Stimulated activated effector memory CD8-positive, alpha-beta T cell treated with anti-CD3 and anti-CD28 coated beads, Interleukin-12 subunit alpha, Interleukin-12 subunit beta, amount 100 ng/mL, for 72 hours (primary cell): ENCODE measurements around the gene ZBED1.
"Not testable (repeated sequence)": the region's sequence is repeated elsewhere in the genome, so short reads cannot be mapped to it uniquely, and the experiment has no call there.

Experiments used
- ATAC-seq: fragments of 150-1000 bp; cut with Tn5 transposase; 2 replicates; pipeline ENCODE4 v1.10.0; 2021
- DNase-seq, 2 donors: peaks; one replicate each; pipeline ENCODE4 v3.0.0; 2021 to 2022; ENCODE audit warnings: low spot score in 2 of 2
- H3K27ac Mint-ChIP-seq: one replicate; pipeline ENCODE4 v1.8.0; 2022; ENCODE audit warnings: mild to moderate bottlenecking, mixed read lengths
- H3K36me3 Mint-ChIP-seq: one replicate; pipeline ENCODE4 v1.8.0; 2022; ENCODE audit warnings: mild to moderate bottlenecking, mixed read lengths
- H3K4me1 Mint-ChIP-seq: one replicate; pipeline ENCODE4 v1.8.0; 2022; ENCODE audit warnings: mixed read lengths
- H3K4me3 Mint-ChIP-seq: one replicate; pipeline ENCODE4 v1.8.0; 2022; ENCODE audit warnings: mild to moderate bottlenecking, mixed read lengths
- H3K9me3 Mint-ChIP-seq: one replicate; pipeline ENCODE4 v1.8.0; 2022; ENCODE audit warnings: mixed read lengths

ZBED1 gene

GRCh38 chrX:2490634-2491033, 10.1 kb downstream of the ZBED1 start:
- peaks cover 60% of the 10 kb centered on the region for H3K36me3 Mint-ChIP-seq
- no peaks in the 10 kb centered on the region for H3K9me3 Mint-ChIP-seq
- no peak overlapping the region for H3K4me3 Mint-ChIP-seq
- peaks cover 13% of the 10 kb centered on the region for H3K4me1 Mint-ChIP-seq
- no peak for ATAC-seq
- DNase-seq = no peak
- H3K27ac Mint-ChIP-seq = no peak overlapping the region

GRCh38 chrX:2489446-2490445, 11.0 kb downstream of the ZBED1 start:
- H3K4me3 Mint-ChIP-seq = no peak overlapping the region
- no peak overlapping the region for H3K27ac Mint-ChIP-seq
- peaks cover 13% of the 10 kb centered on the region for H3K4me1 Mint-ChIP-seq
- ATAC-seq (no peak), DNase-seq (no peak)
- no peaks in the 10 kb centered on the region for H3K9me3 Mint-ChIP-seq
- H3K36me3 Mint-ChIP-seq = peaks cover 60% of the 10 kb centered on the region

DNA sequence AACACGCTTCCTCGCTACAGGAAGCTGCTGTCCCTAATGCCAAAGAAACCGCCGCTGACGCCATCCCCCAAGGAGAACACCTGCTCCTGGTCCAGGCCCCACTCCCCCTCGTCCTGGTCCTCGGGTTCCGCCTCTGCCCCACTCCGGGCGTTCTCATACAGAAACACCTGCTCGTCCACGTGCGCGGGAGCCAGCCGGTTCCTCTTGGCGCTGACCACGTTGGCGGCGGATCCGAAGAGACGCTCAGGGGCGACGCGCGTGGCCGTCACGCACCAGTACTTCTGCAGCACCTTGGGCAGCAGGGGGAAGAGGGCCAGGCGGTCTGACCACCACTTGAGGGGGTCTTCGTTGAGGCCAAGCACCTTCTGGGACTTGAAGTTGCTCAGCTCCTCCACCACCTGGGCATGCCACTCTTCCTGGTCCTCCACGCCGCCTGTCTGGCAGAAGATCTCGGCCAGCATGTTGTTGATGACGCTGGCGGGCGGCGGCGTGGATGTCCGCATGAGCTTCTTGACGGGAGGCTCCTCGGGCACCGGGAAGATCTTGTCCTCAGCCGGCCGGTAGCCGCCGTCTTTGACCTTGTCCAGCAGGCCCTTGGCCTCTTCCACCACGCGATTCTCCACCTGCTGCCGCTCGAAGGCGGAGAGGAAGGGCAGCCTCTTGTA, 12.0 kb downstream of the ZBED1 start:
- Mint-ChIP-seq H3K27ac (no peak overlapping the region), H3K9me3 (no peaks in the 10 kb centered on the region), H3K4me3 (no peak overlapping the region), H3K4me1 (peaks cover 13% of the 10 kb centered on the region), H3K36me3 (peaks cover 68% of the 10 kb centered on the region)
- no peak for ATAC-seq
- DNase-seq = no peak

GRCh38 chrX:2487366-2487765, 13.4 kb downstream of the ZBED1 start:
- no peak overlapping the region for H3K4me3 Mint-ChIP-seq
- H3K4me1 Mint-ChIP-seq = peaks cover 10% of the 10 kb centered on the region
- no peak for ATAC-seq
- no peaks in the 10 kb centered on the region for H3K9me3 Mint-ChIP-seq
- H3K27ac Mint-ChIP-seq = no peak overlapping the region
- H3K36me3 Mint-ChIP-seq = peaks cover 68% of the 10 kb centered on the region
- no peak for DNase-seq

DNA sequence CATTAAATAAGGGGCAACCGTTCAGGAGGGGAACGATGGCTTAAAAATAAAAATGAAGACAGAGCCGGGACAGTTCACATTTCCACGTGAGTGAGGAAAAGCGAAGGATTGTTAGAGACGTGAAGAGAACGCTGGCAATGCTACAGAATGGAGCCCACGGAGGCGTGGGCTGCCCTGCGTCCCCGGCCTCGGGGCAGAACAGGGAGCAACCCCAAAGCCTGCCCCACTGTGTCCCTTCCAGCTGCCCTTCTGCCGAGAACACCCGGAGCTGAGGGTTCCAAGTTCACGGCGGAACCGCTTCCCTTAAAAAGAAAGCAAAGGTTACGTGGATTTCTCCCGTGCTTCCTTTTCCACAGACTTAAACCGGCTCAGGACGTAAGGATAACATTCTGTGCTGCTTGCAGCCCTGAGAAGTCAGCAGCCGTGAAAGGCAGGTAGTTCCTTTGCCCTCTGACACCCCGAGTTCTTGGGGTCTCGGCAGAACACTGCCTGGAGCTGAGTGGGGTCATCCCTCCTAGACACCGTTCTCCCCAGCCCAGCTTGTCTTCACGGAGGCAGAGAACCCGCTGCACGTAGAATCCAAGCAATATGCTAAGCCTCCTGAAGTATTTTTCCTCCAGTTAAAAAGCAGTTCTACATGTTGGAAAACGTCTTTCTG, 14.2 kb downstream of the ZBED1 start:
- DNase-seq (no peak), ATAC-seq (no peak)
- Mint-ChIP-seq H3K9me3 (no peaks in the 10 kb centered on the region), H3K4me3 (no peak overlapping the region), H3K4me1 (peaks cover 6% of the 10 kb centered on the region), H3K36me3 (peaks cover 68% of the 10 kb centered on the region), H3K27ac (no peak overlapping the region)

DNA sequence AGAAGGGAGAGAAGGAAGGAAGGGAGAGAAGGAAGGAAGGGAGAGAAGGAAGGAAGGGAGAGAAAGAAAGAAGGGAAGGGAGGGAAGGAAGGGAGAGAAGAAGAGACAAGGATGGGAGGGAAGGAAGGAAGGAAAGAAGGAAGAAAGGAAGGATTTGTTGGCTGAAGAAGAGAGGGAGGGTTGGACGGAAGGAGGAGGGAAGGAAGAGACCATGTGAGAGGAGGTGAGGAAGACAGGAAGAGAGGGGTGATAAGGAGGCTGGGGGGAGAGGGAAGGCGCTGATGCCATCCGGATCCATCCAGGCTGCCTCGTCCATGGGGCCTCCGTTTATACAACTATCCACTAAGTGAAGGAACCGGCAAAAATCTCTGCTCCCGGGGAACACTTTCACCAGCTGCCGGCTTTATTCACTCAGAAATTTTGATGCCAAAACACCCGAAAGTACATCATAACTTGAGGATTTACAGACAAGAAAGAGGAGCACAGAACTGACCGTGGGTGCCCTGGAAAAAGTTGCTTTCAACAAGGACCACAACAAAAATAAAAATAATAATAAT, 14.9 kb downstream of the ZBED1 start:
- peak overlapping the region; percentile 78 for H3K27ac Mint-ChIP-seq
- ATAC-seq (no peak), DNase-seq (no peak)
- H3K4me1 Mint-ChIP-seq = peaks cover 6% of the 10 kb centered on the region
- peaks cover 62% of the 10 kb centered on the region for H3K36me3 Mint-ChIP-seq
- H3K4me3 Mint-ChIP-seq = no peak overlapping the region
- H3K9me3 Mint-ChIP-seq = no peaks in the 10 kb centered on the region

DNA sequence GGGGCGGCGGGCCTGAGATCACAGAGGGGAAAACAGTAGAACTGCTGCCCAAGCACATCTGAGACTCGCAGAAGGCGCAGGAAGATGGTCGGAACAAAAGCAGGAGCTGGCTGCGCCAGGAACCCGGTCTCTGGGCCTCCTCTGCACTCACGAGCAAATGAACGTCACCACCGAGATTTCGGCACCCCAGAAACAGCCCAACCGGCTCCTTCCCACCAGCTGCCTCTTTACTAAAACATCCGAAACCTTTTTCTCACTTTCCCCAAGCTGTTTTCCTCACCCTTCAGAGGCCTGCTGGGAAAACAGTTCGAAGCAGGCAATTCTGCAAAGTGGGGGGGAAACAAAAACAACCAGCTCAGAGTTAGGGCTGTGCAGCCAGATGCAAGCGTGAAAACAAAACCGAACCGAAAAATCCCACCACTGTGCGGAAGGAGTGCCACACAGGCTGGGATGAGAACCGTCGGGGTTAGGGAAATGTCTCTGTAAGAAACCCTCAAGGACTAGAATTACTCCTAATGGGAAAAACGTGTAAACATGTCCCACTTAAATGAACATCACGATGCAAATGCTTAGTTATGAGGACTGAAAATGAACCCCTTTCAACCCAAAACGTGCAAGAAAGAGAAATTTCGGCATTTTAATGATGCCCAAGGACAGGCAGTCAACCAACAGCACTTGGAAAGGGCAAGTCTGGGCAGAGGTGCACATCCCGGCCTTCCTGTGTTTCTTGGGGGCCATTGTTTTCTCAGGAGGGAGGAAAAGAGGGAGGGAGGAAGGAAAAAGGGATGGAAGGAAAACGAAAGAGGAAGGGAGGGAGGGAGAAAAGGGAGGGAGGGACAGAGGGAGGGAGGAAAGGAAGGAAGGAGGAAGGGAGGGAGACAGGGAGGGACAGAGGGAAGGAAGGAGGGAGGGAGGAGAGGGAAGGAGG, 15.8 kb downstream of the ZBED1 start:
- ATAC-seq = no peak
- peak overlapping the region; percentile 78 for H3K27ac Mint-ChIP-seq

DNA sequence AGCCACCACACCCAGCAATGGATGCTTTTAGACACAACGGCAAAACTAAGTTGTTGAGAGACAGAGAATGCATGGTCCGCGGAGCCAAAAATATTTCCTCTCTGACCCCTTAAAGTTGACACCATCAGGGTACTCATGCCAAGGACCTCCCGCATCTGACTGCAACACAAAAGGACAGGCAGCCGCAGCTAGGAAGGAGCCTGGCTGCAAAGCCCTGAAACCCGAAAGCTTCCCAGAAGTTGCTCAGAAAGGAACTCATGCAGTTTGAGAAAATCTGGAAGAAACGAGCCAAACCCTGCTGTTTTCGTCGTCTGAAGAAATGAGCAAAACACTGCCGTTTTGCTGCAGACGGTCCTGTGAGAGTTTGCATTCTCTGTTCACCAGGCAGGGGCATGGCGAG, 16.5 kb downstream of the ZBED1 start:
- H3K4me3 Mint-ChIP-seq = no peak overlapping the region
- no peak overlapping the region for H3K27ac Mint-ChIP-seq
- DNase-seq = no peak
- H3K36me3 Mint-ChIP-seq = peaks cover 46% of the 10 kb centered on the region
- H3K4me1 Mint-ChIP-seq = peaks cover 6% of the 10 kb centered on the region
- no peak for ATAC-seq
- H3K9me3 Mint-ChIP-seq = no peaks in the 10 kb centered on the region

More for the DNA sequence above, 15.8 kb downstream of the ZBED1 start:
- Mint-ChIP-seq H3K9me3 (no peaks in the 10 kb centered on the region), H3K36me3 (peaks cover 53% of the 10 kb centered on the region), H3K4me1 (peaks cover 6% of the 10 kb centered on the region), H3K4me3 (no peak overlapping the region)
- DNase-seq = no peak

DNA sequence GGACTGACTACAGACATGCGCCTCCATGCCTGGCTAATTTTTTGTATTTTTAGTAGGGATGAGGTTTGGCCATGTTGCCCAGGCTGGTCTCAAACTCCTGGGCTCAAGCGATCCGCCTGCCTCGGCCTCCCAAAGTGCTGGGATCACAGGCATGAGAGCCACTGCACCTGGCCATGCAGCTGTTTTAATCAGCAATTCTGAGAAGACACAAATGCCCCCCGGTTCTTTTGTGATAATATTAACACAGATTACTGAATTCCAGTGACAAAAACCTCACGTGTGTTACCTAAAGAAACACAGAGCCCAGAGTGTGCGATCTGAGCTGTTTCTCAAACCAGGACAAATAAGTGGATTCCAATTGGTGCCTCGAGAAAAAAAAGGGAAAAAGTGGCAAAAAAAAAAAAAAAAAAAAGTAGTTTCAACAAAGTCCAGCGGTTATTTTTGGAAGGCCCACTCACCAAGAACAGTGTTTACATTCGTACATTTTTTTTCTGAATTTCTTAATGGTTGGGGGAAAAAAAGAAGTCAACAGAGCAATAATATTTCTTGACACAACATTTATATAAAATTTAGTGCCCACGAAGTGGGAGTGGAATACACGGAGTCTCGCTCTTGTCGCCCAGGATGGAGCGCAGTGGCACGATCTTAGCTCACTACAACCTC, 17.2 kb downstream of the ZBED1 start:
- DNase-seq = no peak
- peak overlapping the region; percentile 52 for H3K27ac Mint-ChIP-seq
- H3K36me3 Mint-ChIP-seq = peaks cover 39% of the 10 kb centered on the region
- H3K4me3 Mint-ChIP-seq = no peak overlapping the region
- peaks cover 9% of the 10 kb centered on the region for H3K4me1 Mint-ChIP-seq
- no peaks in the 10 kb centered on the region for H3K9me3 Mint-ChIP-seq
- no peak for ATAC-seq

DNA sequence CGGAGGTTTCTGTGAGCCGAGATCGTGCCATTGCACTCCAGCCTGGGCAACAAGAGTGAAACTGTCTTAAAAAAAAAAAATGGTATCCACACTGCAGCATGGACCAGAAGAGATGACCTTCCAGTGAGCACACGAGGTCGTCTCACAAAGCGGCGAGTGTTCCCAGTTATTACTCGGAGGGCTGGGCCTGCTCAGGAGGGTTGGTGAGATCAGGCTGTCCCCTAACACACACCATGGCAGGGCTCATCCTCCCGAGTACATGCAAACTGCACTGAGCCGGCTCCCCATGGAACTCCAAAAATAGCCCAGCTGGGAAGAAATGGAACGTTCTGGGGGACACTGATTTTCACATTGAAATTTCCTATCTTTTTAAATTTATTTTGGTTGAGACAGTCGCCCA, 19.2 kb downstream of the ZBED1 start:
- DNase-seq, H3K4me3 Mint-ChIP-seq, H3K27ac Mint-ChIP-seq, ATAC-seq, H3K9me3 Mint-ChIP-seq: not testable (repeated sequence)
- Mint-ChIP-seq H3K4me1 (peaks cover 13% of the 10 kb centered on the region), H3K36me3 (peaks cover 19% of the 10 kb centered on the region)

GRCh38 chrX:2479982-2480381, 20.8 kb downstream of the ZBED1 start:
- H3K4me3 Mint-ChIP-seq, H3K9me3 Mint-ChIP-seq, DNase-seq, ATAC-seq, H3K27ac Mint-ChIP-seq: not testable (repeated sequence)
- peaks cover 10% of the 10 kb centered on the region for H3K36me3 Mint-ChIP-seq
- H3K4me1 Mint-ChIP-seq = peaks cover 19% of the 10 kb centered on the region

- H3K4me1 Mint-ChIP-seq = peaks cover 19% of the 10 kb centered on the region
- ATAC-seq (no peak), DNase-seq (no peak)
- no peak overlapping the region for H3K4me3 Mint-ChIP-seq
- no peaks in the 10 kb centered on the region for H3K9me3 Mint-ChIP-seq
- peaks cover 4% of the 10 kb centered on the region for H3K36me3 Mint-ChIP-seq
- no peak overlapping the region for H3K27ac Mint-ChIP-seq
Observed at GRCh38 chrX:2479420-2479780, 21.4 kb downstream of the ZBED1 start.

DNA sequence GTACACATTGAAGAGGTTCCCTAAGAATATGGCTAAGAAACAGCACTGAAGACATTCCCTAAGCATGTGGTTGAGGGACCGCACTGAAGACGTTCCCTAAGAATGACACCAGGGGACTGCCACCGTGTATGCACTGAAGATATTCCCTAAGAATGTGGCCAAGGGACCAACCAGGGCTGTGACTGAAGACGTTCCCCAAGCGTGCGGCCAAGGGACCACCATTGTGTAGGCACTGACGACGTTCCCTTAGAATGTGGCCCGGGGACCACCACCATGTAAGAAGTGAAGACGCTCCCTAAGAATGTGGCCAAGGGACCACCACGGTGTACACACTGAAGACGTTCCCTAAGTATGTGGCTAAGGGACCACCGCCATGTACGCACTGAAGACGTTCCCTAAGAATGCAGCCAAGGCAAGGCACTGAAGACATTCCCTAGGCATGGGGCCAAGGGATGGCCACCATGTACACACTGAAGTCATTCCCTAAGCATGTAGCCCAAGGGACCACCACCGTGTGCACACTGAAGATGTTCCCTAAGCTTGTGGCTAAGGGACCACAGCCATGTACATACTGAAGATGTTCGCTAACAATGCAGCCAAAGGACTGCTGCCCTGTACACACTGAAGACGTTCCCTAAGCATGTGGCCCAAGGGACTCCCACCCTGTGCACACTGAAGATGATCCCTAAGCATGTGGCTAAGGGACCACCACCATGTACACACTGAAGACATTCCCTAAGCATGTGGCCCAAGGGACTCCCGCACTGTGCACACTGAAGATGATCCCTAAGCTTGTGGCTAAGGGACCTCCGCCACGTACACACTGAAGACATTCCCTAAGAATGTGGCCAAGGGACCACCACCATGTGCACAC, 22.0 kb downstream of the ZBED1 start:
- Mint-ChIP-seq H3K4me3 (no peak overlapping the region), H3K4me1 (peaks cover 22% of the 10 kb centered on the region), H3K27ac (no peak overlapping the region), H3K36me3 (no peaks in the 10 kb centered on the region), H3K9me3 (no peaks in the 10 kb centered on the region)
- ATAC-seq (no peak), DNase-seq (no peak)
